Thyroid gland (tissue), 4 donors: ENCODE results near the gene WNT2. TPM values are rescaled to one million over a fixed set of nuclear protein-coding genes. Genes with fewer than 3 reads are reported as not detected.

Experiments used
- DNase-seq, 2 donors: peaks; one replicate each; pipeline ENCODE4 v3.0.0-alpha.2; 2019
- H3K27ac ChIP-seq, 3 donors: fragments of 200-600 bp; sonication (generic); 1 replicate in 2 of 3; 2 replicates in 1 of 3; pipeline ENCODE4 v1.5.1; 2016 to 2019; ENCODE audit warnings: mild to moderate bottlenecking in 1 of 3, moderate library complexity in 1 of 3
- H3K27me3 ChIP-seq: fragments of 200-600 bp; sonication (generic); one replicate; pipeline ENCODE4 v1.5.1; 2019
- H3K36me3 ChIP-seq, 2 donors: fragments of 200-600 bp; sonication (generic); one replicate each; pipeline ENCODE4 v1.5.1; 2016 to 2019
- H3K4me1 ChIP-seq, 2 donors: fragments of 200-600 bp; sonication (generic); one replicate each; pipeline ENCODE4 v1.5.1; 2017 to 2019
- H3K4me3 ChIP-seq, 3 donors: fragments of 200-600 bp; sonication (generic); replicated peaks in 1 of 3; 1 replicate in 2 of 3; 2 replicates in 1 of 3; pipeline ENCODE4 v1.5.1; 2016; ENCODE audit warnings: mild to moderate bottlenecking in 1 of 3
- H3K9me3 ChIP-seq: fragments of 200-600 bp; sonication (generic); one replicate; pipeline ENCODE4 v1.5.1; 2017
- POLR2A ChIP-seq, 2 donors: fragments of 450-650 bp; IDR thresholded peaks; one replicate each; pipeline ENCODE4 v1.6.1; 2017; ENCODE audit warnings: antibody characterized with exemption in 2 of 2, mild to moderate bottlenecking in 2 of 2, moderate library complexity in 1 of 2
- WGBS, 2 donors: methylation state at CpG; one replicate each; pipeline ENCODE4 v1.1.5; 2017; 5-methylcytosine and 5-hydroxymethylcytosine counted together
- intact Hi-C: fragments of 100-400 bp; cut with DNase I; formaldehyde crosslinking; loops from one replicate; pipeline ENCODE4 v1.15.1; 2023
- total RNA-seq, 4 donors: library from RNA; depleted of rRNA; stranded (reverse); fragments of >200 nt; gene quantifications; one replicate each; pipeline ENCODE4 v1.2.3, GENCODE V29; 2016
- TF ChIP-seq, protein P1 (sequence below), 6 experiments: fragments of 200-600 bp in 3 of 6; fragments of 450-650 bp in 3 of 6; sonication (generic) in 3 of 6; IDR thresholded peaks; one replicate each; pipeline ENCODE4 v1.5.1; 2016 to 2019; ENCODE audit warnings: antibody characterized with exemption in 6 of 6, mild to moderate bottlenecking in 2 of 6, inconsistent platforms in 1 of 6, moderate library complexity in 1 of 6

Gene WNT2
- total RNA-seq, 4 donors from 2014 or later, result 0.13 to 0.89 TPM; not detected in 2

GRCh38 chr7:117251687-117252086, 71.2 kb downstream of the WNT2 start:
- Histone ChIP-seq H3K4me3 (no peak overlapping the region), H3K27me3 (no peaks in the 10 kb centered on the region), H3K4me1 (no peaks in the 10 kb centered on the region), H3K9me3 (no peaks in the 10 kb centered on the region), H3K36me3 (no peaks in the 10 kb centered on the region), H3K27ac (no peak overlapping the region)
- 86 to 92% methylated on average over 4 of the region's 4 CpGs for WGBS, 2 donors
- TF ChIP-seq POLR2A (IDR thresholded peaks at IDR 0.05), result no peak
- TF ChIP-seq, protein P1, sequence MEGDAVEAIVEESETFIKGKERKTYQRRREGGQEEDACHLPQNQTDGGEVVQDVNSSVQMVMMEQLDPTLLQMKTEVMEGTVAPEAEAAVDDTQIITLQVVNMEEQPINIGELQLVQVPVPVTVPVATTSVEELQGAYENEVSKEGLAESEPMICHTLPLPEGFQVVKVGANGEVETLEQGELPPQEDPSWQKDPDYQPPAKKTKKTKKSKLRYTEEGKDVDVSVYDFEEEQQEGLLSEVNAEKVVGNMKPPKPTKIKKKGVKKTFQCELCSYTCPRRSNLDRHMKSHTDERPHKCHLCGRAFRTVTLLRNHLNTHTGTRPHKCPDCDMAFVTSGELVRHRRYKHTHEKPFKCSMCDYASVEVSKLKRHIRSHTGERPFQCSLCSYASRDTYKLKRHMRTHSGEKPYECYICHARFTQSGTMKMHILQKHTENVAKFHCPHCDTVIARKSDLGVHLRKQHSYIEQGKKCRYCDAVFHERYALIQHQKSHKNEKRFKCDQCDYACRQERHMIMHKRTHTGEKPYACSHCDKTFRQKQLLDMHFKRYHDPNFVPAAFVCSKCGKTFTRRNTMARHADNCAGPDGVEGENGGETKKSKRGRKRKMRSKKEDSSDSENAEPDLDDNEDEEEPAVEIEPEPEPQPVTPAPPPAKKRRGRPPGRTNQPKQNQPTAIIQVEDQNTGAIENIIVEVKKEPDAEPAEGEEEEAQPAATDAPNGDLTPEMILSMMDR (IDR thresholded peaks at IDR 0.05), result no peak
- intact Hi-C loops, result no loop called here
- DNase-seq, result no peak

- no peaks in the 10 kb centered on the region for H3K27me3 ChIP-seq
- no peak overlapping the region for H3K4me3 ChIP-seq
- intact Hi-C loops, result no loop called here
- DNase-seq, result no peak
- H3K27ac ChIP-seq, result no peak overlapping the region
- TF ChIP-seq, protein P1 (IDR thresholded peaks at IDR 0.05), result no peak
- TF ChIP-seq POLR2A (IDR thresholded peaks at IDR 0.05), result no peak
- 66 to 92% methylated on average over 4 of the region's 4 CpGs for WGBS, 2 donors
- no peaks in the 10 kb centered on the region for H3K9me3 ChIP-seq
- H3K36me3 ChIP-seq, result no peaks in the 10 kb centered on the region
- H3K4me1 ChIP-seq, result no peaks in the 10 kb centered on the region
Observed at GRCh38 chr7:117250801-117251200, 72.1 kb downstream of the WNT2 start.

- no peak for TF ChIP-seq POLR2A (IDR thresholded peaks at IDR 0.05)
- TF ChIP-seq, protein P1 (IDR thresholded peaks at IDR 0.05), result no peak
- DNase-seq, result no peak
- H3K4me3 ChIP-seq, result no peak overlapping the region
- no peaks in the 10 kb centered on the region for H3K36me3 ChIP-seq
- no peaks in the 10 kb centered on the region for H3K27me3 ChIP-seq
- H3K9me3 ChIP-seq, result no peaks in the 10 kb centered on the region
- intact Hi-C loops, result no loop called here
- H3K27ac ChIP-seq, result no peak overlapping the region
- no peaks in the 10 kb centered on the region for H3K4me1 ChIP-seq
Observed at GRCh38 chr7:117250245-117250644, 72.6 kb downstream of the WNT2 start.

DNA sequence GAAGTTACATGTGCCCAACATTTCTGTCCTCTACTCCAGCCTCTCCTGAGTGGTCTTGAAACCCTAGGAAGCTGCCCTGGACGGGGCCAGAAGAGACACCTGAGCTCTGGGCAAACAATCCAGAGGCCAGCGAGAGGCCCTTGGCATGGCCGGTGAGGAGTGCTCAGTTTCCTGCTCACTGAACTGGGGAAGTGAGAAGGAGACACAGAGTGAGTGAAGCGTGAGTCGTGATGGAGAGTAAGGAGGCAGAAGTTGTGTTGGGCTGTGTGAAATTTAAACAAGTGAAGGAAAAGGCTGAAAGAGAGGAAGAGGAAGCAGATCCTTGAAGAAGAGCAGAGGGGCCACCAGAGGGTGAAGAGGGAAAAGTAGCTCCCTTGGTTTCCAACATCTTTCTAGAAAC, 73.2 kb downstream of the WNT2 start:
- Histone ChIP-seq H3K27me3 (no peaks in the 10 kb centered on the region), H3K9me3 (no peaks in the 10 kb centered on the region), H3K4me3 (no peak overlapping the region), H3K4me1 (no peaks in the 10 kb centered on the region), H3K36me3 (no peaks in the 10 kb centered on the region), H3K27ac (no peak overlapping the region)
- 37 to 38% methylated on average over 5 of the region's 5 CpGs for WGBS, 2 donors
- TF ChIP-seq, protein P1 (IDR thresholded peaks at IDR 0.05), result no peak
- TF ChIP-seq POLR2A (IDR thresholded peaks at IDR 0.05), result no peak
- DNase-seq, result peak; percentile 12 to 17
- intact Hi-C loops, result no loop called here

- Histone ChIP-seq H3K36me3 (no peaks in the 10 kb centered on the region), H3K27ac (no peak overlapping the region), H3K9me3 (no peaks in the 10 kb centered on the region), H3K27me3 (no peaks in the 10 kb centered on the region), H3K4me3 (no peak overlapping the region), H3K4me1 (no peaks in the 10 kb centered on the region)
- TF ChIP-seq, protein P1 (IDR thresholded peaks at IDR 0.05), result no peak
- TF ChIP-seq POLR2A (IDR thresholded peaks at IDR 0.05), result no peak
- WGBS, 2 donors, result 71 to 83% methylated on average over 5 of the region's 5 CpGs
- intact Hi-C loops, result no loop called here
- no peak for DNase-seq
Observed at GRCh38 chr7:117248829-117249228, 74.0 kb downstream of the WNT2 start.
